ENCODE measurements around the gene SHB. TPM values are rescaled to one million over a fixed set of nuclear protein-coding genes. Genes with fewer than 3 reads are reported as not detected.
A peak's percentile ranks its signal among the peaks of the same experiment; 100 is the strongest.

The SHB gene
- total RNA-seq (2016; rRNA removed; fragmentation: Illumina TruSeq; extraction: Trizol) = 14.7 and 19.4 TPM in 2 replicates
- total RNA-seq (2016; cell fraction: cytosol; rRNA removed; fragmentation: Illumina TruSeq; extraction: Trizol; ENCODE audit: low read depth) = 7.3 and 8.2 TPM in 2 replicates
- 12.9 and 18.0 TPM in 2 replicates for total RNA-seq (2016; cell fraction: insoluble cytoplasmic fraction; rRNA removed; fragmentation: Illumina TruSeq; extraction: Trizol)
- total RNA-seq (2016; cell fraction: membrane; rRNA removed; fragmentation: Illumina TruSeq; extraction: Trizol) = 16.0 and 20.4 TPM in 2 replicates
- 12.0 and 14.5 TPM in 2 replicates for total RNA-seq (2016; cell fraction: nucleus; rRNA removed; fragmentation: Illumina TruSeq; extraction: Trizol)
- polyA plus RNA-seq (2011; rRNA removed) = 20.7 and 25.3 TPM in 2 replicates
- polyA plus RNA-seq (2011; cell fraction: cytosol; rRNA removed) = 19.8 and 24.1 TPM in 2 replicates
- 26.3 and 29.8 TPM in 2 replicates for polyA plus RNA-seq (2011; cell fraction: nucleus; rRNA removed)
- 16.2 and 22.8 TPM in 2 replicates for polyA plus RNA-seq (2012)
- 9.0 and 11.2 TPM in 2 replicates for polyA plus RNA-seq (2016; cell fraction: cytosol; fragmentation: Illumina TruSeq; extraction: Trizol; ENCODE audit: low read depth)
- 21.3 and 23.2 TPM in 2 replicates for polyA plus RNA-seq (2016; cell fraction: insoluble cytoplasmic fraction; fragmentation: Illumina TruSeq; extraction: Trizol; ENCODE audit: low read depth)
- 18.0 and 21.9 TPM in 2 replicates for polyA plus RNA-seq (2016; cell fraction: membrane; fragmentation: Illumina TruSeq; extraction: Trizol; ENCODE audit: low read depth)
- 17.6 and 17.8 TPM in 2 replicates for polyA plus RNA-seq (2016; cell fraction: nucleus; fragmentation: Illumina TruSeq; extraction: Trizol; ENCODE audit: insufficient read depth, low read depth)
- 8.6 and 37.7 TPM in 2 replicates for polyA minus RNA-seq (2011; rRNA and poly(A)+ RNA removed; ENCODE audit: low replicate concordance)
- polyA minus RNA-seq (2011; cell fraction: cytosol; rRNA and poly(A)+ RNA removed) = 28.1 and 28.8 TPM in 2 replicates
- polyA minus RNA-seq (2011; cell fraction: nucleus; rRNA and poly(A)+ RNA removed) = 42.1 and 49.2 TPM in 2 replicates
- percentile 92 among the genes with signal in this experiment for Bru-seq, nascent RNA
- percentile 96 among the genes with signal in this experiment for BruChase-seq, experiment 1, labeled RNA remaining after a 6-hour chase
- percentile 97 among the genes with signal in this experiment for BruChase-seq, experiment 2, labeled RNA remaining after a 2-hour chase
- long read RNA-seq, experiment 1, partial matches to known transcripts = 0 of 4 reads
- long read RNA-seq, experiment 1, other reads (novel, unspliced or antisense) = 4 of 4 reads
- long read RNA-seq, experiment 2, transcript SHB-201 (6 exons, 2,783 nt) = major isoform, 82 of 100 reads
- long read RNA-seq, experiment 2, partial matches to known transcripts = 11 of 100 reads
- long read RNA-seq, experiment 2, other reads (novel, unspliced or antisense) = 7 of 100 reads

GRCh38 chr9:38068701-38069628 lies at the start of gene SHB:
Gene SHB (minus strand): TSS chr9:38069227. CDS start chr9:38068645, 582 bp downstream.
- Histone ChIP-seq H3K4me3 (replicated peaks in 1 of 3; ENCODE audit: insufficient read depth in 1 of 3, low read depth in 2 of 3, low read length in 3 of 3) (peak within 1 kb of the TSS; percentile 84 to 96 (median 95)), H3K79me2 (ENCODE audit: insufficient read depth, low read length) (peaks cover 49% of the 10 kb centered on the region), H2AFZ (ENCODE audit: low read length) (peak within 1 kb of the TSS; percentile 87), H4K20me1 (ENCODE audit: insufficient read depth, low read length) (peaks cover 27% of the 10 kb centered on the region), H3K36me3 (replicated peaks in 1 of 2; ENCODE audit: control insufficient read depth in 1 of 2, insufficient read depth in 2 of 2, low read length in 2 of 2) (peaks cover 0 to 6% of the 10 kb centered on the region in 2 experiments; a peak in 2 of 5 replicates), H3K27ac (ENCODE audit: extremely low read length, insufficient read depth, low read length) (peak within 1 kb of the TSS; percentile 93), H3K4me1 (ENCODE audit: insufficient read depth, low read length) (peaks cover 46% of the 10 kb centered on the region), H3K27me3 (ENCODE audit: control insufficient read depth in 1 of 2, insufficient read depth in 2 of 2, low read length in 2 of 2) (no peaks in the 10 kb centered on the region; a peak in 1 of 5 replicates), H3K4me2 (ENCODE audit: low read depth, low read length) (peak within 1 kb of the TSS; percentile 91), H3K9ac (ENCODE audit: insufficient read depth, low read depth, low read length) (peak within 1 kb of the TSS; percentile 95), H3K9me3 (ENCODE audit: low read length) (no peaks in the 10 kb centered on the region)
- ATAC-seq (peak; percentile 71), FAIRE-seq (no peak), DNase-seq (ENCODE audit: low spot score) (peak; percentile 56)
- intact Hi-C loops (cut with micrococcal nuclease; ENCODE audit: unreplicated experiment) (no loop called here), in situ Hi-C loops (cut with HindIII; ENCODE audit: extremely low pct_ligation_motif_present, low pct_unique_long_range_greater_than_20kb) (loop anchor here (5.0 kb wide), 2 partner anchors 47 to 107 kb away; no protein-coding TSS in a partner anchor)
- ChIA-PET POLR2A (interaction anchor here (0.5 to 1.4 kb wide), 7 partner anchors 10 to 405 kb away, joined by 3 to 8 read pairs (median 3); no protein-coding TSS in a partner anchor), CTCF (ENCODE audit: low intra/inter-chr PET ratio, low total read pairs) (no interaction called here)
- BruUV-seq (replicated peaks) = TSS peak; percentile 30
- WGBS (ENCODE audit: low lambda C conversion rate) = 0% methylated on average over 20 of the region's 134 CpGs
- TF ChIP-seq TMF1 (CRISPR knock-in tag; IDR thresholded peaks at IDR 0.05; ENCODE audit: low read depth) = no peak
- TF ChIP-seq THAP9 (CRISPR knock-in tag; IDR thresholded peaks at IDR 0.05; ENCODE audit: borderline replicate concordance) = no peak
- peak; percentile 17; the same call in 1 of the 2 replicates for TF ChIP-seq MEIS2 (CRISPR knock-in tag; IDR thresholded peaks at IDR 0.05)
- TF ChIP-seq, protein P1, sequence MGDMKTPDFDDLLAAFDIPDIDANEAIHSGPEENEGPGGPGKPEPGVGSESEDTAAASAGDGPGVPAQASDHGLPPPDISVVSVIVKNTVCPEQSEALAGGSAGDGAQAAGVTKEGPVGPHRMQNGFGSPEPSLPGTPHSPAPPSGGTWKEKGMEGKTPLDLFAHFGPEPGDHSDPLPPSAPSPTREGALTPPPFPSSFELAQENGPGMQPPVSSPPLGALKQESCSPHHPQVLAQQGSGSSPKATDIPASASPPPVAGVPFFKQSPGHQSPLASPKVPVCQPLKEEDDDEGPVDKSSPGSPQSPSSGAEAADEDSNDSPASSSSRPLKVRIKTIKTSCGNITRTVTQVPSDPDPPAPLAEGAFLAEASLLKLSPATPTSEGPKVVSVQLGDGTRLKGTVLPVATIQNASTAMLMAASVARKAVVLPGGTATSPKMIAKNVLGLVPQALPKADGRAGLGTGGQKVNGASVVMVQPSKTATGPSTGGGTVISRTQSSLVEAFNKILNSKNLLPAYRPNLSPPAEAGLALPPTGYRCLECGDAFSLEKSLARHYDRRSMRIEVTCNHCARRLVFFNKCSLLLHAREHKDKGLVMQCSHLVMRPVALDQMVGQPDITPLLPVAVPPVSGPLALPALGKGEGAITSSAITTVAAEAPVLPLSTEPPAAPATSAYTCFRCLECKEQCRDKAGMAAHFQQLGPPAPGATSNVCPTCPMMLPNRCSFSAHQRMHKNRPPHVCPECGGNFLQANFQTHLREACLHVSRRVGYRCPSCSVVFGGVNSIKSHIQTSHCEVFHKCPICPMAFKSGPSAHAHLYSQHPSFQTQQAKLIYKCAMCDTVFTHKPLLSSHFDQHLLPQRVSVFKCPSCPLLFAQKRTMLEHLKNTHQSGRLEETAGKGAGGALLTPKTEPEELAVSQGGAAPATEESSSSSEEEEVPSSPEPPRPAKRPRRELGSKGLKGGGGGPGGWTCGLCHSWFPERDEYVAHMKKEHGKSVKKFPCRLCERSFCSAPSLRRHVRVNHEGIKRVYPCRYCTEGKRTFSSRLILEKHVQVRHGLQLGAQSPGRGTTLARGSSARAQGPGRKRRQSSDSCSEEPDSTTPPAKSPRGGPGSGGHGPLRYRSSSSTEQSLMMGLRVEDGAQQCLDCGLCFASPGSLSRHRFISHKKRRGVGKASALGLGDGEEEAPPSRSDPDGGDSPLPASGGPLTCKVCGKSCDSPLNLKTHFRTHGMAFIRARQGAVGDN (CRISPR knock-in tag; IDR thresholded peaks at IDR 0.05) = peak; percentile 79
- TF ChIP-seq ZNF816 (CRISPR knock-in tag; IDR thresholded peaks at IDR 0.05; ENCODE audit: borderline replicate concordance) = no peak

Data from HepG2 (cell line).